Measurements from ENCODE around the gene TBC1D22A.

TBC1D22A gene

DNA sequence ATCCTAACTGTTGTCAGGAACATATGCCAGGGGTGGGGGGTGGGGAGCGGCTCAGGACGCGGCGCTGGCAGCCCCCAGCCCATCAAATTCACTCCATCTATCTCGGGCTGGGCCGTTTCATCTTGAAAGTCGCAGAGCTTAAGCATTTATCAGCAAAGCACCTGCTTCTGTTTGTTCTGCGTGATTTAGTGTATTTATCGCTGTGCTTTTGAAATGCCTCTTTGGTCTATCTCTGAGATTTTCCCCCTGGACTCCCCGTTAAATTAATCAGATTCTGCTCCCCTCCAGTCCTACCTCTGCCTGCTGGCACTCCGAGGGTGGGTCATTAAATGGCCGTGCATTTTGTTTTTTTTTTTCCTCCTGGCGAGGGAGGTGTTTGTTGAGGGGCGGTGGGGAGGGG lies 446.2 kb downstream of the TBC1D22A start:
- no peak overlapping the region for H3K4me3 ChIP-seq (ENCODE audit: low read length)
- TF ChIP-seq ZNF274 (IDR thresholded peaks at IDR 0.05; ENCODE audit: low read depth, low read length): no peak

DNA sequence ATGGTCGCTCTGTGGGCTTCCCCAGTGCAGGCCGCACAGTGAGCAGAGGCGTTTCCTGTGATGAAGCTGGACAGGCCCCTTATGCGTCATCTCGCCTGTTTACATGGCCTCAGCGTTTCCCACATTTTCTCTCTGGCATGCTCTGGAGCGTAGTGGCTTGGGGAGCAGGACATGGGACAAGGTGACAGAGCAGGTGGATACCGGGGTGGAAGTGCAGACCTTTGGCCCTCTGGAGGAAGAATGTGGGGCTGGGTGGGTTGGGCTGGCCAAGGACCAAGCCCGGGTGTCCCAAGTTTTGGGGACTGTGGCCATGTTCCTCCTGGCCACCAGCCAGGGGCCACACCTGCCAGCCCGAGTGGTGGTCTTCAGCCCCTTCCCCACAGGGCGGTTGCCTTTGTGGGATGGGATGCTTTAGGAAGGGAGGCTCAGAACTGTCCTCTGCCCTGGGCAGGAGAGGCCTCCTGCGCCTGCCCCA lies 446.6 kb downstream of the TBC1D22A start:
- no peak for TF ChIP-seq ZNF274 (IDR thresholded peaks at IDR 0.05; ENCODE audit: low read depth, low read length)
- no peak overlapping the region for H3K4me3 ChIP-seq (ENCODE audit: low read length)

DNA sequence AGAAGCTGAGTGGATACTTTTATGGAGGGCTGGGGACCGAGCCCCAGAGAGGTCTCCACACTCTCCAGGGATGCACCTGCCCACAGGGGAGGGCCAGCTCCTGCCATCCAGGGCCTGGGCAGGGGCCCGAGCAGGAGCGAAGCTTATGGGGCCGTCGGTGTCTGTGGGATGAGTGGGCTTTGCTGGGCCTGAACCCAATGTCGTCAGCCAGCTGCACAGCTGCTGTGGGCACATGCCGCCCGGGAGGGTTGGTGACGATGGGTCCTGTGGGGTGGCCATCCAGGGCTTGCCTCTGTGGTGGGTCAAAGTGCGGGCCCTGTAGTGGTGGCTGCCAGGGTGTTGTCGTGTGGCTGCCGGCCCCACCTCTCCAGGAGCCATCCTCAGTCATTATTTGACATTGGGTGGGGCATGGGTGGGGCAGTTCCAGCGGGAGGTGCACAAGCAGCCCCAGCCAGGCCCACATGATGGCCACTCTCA lies 447.1 kb downstream of the TBC1D22A start:
- no peak for TF ChIP-seq ZNF274 (IDR thresholded peaks at IDR 0.05; ENCODE audit: low read depth, low read length)
- H3K4me3 ChIP-seq (ENCODE audit: low read length): no peak overlapping the region

DNA sequence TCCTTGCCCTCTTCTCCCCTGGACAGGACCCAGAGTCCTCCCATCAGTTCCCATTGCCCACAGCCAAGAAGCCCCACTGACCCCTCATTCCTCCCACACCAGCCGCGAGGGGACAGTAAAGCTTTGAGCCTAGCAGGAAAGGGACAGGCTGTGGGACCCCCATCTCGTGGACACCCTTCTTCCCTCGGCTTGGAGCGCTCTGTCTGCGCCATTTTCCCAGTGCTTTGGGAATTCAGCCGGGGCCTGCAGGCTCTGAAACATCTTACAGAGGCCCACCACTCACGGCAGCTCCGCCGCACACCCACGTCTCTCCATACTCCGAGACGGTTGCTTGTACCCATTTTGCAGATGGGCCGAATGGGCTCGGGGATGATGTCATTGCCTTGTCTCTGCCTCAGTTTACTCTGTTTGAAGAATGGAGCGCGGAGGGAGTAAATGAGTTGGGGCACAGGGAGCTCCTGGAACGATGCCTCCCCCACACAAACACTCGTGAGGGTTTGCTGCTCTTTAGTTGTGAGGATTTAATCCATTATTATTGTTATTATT lies 447.7 kb downstream of the TBC1D22A start:
- H3K4me3 ChIP-seq (ENCODE audit: low read length): no peak overlapping the region
- no peak for TF ChIP-seq ZNF274 (IDR thresholded peaks at IDR 0.05; ENCODE audit: low read depth, low read length)

DNA sequence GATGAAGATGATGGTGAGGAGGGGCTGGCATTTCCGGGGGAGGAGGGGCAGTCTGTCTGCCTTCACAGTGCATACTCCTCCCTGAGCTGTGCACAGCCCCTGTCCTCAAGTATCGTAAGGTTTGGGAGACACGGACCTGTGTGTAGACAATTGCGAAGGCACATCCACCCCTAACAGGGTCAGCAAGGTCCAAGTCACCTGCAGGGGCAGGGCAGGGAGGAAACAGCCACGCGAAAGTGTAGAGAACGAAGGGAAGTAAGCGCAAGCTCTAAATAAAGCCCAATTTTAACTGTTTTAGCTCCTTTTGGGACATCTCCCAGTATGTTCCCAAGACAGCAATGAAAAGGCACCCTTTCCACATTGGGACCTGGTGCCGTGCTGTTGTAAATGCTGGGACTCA lies 448.2 kb downstream of the TBC1D22A start:
- H3K4me3 ChIP-seq (ENCODE audit: low read length): no peak overlapping the region
- TF ChIP-seq ZNF274 (IDR thresholded peaks at IDR 0.05; ENCODE audit: low read depth, low read length): no peak

DNA sequence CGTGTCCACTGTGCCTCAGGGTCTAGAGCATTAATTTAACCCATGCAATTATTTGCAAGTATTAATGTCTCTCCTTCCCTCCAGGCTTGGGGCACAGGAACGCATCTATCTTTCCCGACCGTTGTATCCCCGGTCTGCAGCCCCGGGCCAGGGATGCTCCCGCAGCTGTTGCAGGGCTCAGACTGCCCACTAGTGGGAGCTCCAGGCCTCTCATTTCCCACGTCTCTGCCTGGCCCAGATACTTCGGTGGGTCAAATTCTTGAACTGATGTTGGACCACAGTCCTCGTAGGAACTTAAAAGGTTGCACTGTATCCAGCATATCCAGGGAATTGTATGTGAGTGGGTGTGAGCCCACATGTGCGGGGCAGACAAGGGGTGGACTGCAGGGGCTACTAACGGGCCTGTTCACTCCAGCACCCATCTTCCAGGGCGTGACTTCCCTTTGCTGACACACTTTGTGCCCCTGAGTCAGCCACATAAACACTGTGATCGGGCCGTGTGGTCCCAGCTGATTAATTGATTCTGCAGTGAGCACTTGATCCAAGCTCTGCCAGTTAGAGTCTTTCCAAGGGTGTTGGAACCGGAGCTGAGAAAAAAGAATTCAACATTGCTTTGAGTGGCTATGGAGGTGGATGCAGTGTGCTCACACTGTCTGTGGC lies 451.3 kb downstream of the TBC1D22A start:
- no peak for TF ChIP-seq ZNF274 (IDR thresholded peaks at IDR 0.05; ENCODE audit: low read depth, low read length)
- H3K4me3 ChIP-seq (ENCODE audit: low read length): no peak overlapping the region

DNA sequence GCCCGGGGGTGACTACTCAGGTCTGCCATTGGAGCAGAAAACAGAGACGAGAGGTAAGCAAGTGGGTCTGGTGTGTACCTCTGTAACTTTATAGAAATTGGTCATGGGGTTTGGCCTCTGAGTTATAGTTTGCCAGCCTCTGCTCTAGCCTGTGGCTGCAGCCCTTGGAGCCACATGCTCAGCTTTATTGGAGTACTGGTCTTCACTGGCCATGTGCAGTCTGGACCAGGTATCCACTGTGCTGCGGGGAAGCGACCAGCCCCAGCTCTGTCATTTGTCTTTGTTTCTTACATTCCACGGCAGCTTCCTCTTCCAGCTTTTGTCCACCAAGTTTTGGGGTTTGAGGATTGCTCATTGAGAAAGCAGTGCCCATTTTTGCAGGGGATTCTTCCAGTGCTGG lies 453.4 kb downstream of the TBC1D22A start:
- no peak overlapping the region for H3K4me3 ChIP-seq (ENCODE audit: low read length)
- TF ChIP-seq ZNF274 (IDR thresholded peaks at IDR 0.05; ENCODE audit: low read depth, low read length): no peak

DNA sequence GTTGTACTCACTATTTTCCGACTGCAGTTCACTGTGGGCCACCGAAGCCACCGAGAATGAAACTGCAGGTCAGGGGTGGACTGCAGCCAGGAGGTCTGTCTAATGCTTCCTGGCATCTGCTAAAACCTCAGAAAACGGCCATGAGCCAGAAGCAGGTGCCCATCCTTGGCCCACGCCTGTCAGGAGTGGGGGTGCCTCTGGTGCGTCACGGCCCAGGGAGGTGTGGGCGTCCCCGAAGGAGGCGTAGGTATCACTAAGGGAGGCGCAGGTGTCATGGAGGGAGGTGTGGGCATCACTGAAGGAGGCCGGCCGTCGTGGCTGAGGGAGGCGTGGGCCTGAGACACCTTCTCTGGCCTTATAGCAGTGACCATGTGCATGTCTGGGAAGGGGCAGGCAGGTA lies 456.2 kb downstream of the TBC1D22A start:
- TF ChIP-seq ZNF274 (IDR thresholded peaks at IDR 0.05; ENCODE audit: low read depth, low read length): no peak

DNA sequence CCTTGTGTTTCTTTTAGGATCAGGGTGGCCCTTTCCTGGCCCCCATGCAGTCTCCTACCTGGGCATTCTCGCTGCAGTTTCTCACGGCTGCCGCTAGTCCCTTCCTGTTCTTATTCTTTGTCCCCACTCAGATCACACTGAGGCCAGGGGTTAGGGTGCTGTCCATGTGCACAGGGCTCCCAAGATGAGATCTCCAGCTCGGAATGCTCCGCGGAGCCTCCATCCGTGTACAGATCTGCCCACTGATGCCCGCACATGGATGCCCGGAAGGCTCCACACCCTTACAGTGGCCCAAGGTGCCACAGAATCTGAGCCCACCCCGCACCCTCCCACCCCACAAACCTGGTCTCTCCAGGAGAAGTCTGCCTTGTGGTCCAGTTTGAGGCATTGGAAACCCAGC lies 457.3 kb downstream of the TBC1D22A start:
- no peak for TF ChIP-seq ZNF274 (IDR thresholded peaks at IDR 0.05; ENCODE audit: low read depth, low read length)
- H3K4me3 ChIP-seq (ENCODE audit: low read length): no peak overlapping the region

More for the DNA sequence above, 456.2 kb downstream of the TBC1D22A start:
- no peak overlapping the region for H3K4me3 ChIP-seq (ENCODE audit: low read length)

DNA sequence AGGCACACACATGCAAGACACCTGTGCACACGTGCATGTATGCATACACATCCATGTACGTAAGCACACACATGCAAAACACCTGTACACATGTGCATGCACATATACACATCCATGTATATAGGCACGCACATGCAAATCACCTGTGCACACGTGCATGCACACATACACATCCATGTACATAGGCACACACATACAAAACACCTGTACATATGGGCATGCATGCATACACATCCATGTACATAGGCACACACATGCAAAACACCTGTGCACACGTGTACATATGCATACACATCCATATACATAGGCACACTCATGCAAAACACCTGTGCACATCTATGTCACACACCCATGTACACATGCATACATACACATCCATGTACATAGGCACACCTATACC lies 458.3 kb downstream of the TBC1D22A start:
- TF ChIP-seq ZNF274 (IDR thresholded peaks at IDR 0.05; ENCODE audit: low read depth, low read length): no peak
- no peak overlapping the region for H3K4me3 ChIP-seq (ENCODE audit: low read length)

DNA sequence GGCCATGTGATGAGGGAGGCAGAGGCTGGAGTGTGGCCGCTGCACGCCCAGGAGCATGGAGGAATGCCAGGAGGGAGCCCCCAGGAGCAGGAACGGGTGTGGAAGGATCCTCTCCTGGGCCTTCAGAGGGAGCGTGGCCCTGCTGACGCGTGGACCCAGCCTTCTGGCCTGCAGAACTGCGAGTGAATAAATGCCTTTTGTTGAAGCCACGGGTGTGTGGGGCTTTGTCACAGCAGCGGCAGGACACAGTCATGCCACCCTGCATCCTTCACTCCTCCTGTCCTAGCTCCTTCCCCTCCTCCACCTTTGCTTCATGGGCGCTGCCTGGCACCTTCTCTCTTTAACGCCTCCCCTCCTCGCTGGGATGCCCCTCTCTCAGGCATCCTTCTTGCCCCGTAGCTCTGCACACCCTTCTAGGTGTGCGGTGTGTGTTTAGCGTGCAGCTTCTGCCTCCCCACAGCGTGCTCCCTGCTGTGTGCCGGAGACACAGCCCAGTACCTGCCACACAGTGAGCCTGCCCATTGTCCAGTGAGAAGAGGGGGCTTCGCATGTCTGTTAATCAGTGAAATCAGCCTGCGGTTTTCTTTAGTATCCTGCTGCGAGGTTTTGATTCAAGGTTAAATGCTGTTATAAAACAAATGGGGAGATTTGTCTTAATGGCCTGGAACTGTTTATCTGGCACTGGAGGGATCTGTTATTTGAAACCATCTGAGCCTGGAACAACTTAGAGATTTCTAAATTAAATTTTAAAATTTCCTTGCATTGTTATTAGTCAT lies 459.6 kb downstream of the TBC1D22A start:
- H3K4me3 ChIP-seq (ENCODE audit: low read length): no peak overlapping the region
- TF ChIP-seq ZNF274 (IDR thresholded peaks at IDR 0.05; ENCODE audit: low read depth, low read length): no peak
